ENCODE results near the gene CCT7.
A peak's percentile ranks its signal among the peaks of the same experiment; 100 is the strongest.

CCT7 gene

DNA sequence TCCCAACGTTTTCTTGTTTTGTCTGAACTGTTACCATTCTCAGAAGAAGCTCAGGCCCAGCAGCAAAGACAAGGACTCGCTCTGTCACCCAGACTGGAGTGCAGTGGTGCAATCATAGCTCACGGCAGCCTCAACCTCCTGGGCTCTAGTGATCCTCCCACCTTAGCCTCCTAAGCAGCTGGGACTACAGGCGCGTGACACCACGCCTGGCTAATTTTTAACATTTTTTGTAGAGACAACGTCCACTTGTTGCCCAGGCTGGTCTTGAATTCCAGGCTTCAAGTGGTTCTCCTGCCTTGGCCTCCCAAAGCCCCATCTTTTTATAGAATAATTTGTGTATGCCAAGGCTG, 22.0 kb upstream of the CCT7 start:
- TF ChIP-seq, protein P1, sequence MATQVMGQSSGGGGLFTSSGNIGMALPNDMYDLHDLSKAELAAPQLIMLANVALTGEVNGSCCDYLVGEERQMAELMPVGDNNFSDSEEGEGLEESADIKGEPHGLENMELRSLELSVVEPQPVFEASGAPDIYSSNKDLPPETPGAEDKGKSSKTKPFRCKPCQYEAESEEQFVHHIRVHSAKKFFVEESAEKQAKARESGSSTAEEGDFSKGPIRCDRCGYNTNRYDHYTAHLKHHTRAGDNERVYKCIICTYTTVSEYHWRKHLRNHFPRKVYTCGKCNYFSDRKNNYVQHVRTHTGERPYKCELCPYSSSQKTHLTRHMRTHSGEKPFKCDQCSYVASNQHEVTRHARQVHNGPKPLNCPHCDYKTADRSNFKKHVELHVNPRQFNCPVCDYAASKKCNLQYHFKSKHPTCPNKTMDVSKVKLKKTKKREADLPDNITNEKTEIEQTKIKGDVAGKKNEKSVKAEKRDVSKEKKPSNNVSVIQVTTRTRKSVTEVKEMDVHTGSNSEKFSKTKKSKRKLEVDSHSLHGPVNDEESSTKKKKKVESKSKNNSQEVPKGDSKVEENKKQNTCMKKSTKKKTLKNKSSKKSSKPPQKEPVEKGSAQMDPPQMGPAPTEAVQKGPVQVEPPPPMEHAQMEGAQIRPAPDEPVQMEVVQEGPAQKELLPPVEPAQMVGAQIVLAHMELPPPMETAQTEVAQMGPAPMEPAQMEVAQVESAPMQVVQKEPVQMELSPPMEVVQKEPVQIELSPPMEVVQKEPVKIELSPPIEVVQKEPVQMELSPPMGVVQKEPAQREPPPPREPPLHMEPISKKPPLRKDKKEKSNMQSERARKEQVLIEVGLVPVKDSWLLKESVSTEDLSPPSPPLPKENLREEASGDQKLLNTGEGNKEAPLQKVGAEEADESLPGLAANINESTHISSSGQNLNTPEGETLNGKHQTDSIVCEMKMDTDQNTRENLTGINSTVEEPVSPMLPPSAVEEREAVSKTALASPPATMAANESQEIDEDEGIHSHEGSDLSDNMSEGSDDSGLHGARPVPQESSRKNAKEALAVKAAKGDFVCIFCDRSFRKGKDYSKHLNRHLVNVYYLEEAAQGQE (IDR thresholded peaks at IDR 0.05; ENCODE audit: insufficient read depth in 1 of 2, low read depth in 2 of 2, low read length in 2 of 2) = no peak
- TF ChIP-seq FOXP2 (optimal IDR thresholded peaks at IDR 0.05; ENCODE audit: borderline replicate concordance, extremely low read depth, extremely low read length, insufficient read depth) (no peak), SIN3A (IDR thresholded peaks at IDR 0.05; ENCODE audit: borderline replicate concordance, insufficient read depth, low read length) (no peak), TAF1 (IDR thresholded peaks at IDR 0.05; ENCODE audit: borderline replicate concordance, insufficient read depth, low read length) (no peak)

DNA sequence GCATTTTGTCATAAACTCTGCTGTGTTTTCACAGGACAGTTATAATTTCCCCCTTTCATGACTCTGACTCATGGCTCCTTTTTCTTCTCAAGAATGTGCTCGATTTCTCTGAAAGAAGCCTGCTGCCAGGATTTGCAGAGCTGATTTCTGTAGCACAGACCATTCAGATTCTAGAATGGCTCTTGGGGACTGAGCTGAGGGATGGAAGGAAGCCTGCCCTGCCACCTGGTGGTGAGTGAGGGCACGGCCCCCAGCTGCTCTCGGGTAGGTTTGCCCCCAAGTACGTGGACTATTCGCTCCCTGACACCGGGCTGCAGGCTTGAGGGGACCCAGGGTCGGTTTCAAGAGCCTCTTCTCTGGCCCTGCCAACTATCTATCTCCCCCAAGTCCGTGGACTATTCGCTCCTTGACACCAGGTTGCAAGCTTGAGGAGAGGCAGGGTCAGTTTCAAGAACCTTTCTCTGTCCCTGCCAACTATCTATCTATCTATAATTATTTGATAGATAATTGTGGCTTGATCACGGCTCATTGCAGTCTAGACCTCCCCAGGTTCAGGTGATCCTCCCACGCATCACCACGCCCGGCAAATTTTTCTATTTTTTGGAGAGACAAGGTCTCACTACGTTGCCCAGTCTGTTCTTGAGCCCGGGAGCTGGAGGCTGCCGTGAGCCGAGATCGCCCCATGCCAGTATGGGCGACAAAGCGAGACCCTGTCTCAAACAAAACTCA, 21.5 kb upstream of the CCT7 start:
- TF ChIP-seq SIN3A (IDR thresholded peaks at IDR 0.05; ENCODE audit: borderline replicate concordance, insufficient read depth, low read length) (no peak), FOXP2 (optimal IDR thresholded peaks at IDR 0.05; ENCODE audit: borderline replicate concordance, extremely low read depth, extremely low read length, insufficient read depth) (peak; percentile 48)

DNA sequence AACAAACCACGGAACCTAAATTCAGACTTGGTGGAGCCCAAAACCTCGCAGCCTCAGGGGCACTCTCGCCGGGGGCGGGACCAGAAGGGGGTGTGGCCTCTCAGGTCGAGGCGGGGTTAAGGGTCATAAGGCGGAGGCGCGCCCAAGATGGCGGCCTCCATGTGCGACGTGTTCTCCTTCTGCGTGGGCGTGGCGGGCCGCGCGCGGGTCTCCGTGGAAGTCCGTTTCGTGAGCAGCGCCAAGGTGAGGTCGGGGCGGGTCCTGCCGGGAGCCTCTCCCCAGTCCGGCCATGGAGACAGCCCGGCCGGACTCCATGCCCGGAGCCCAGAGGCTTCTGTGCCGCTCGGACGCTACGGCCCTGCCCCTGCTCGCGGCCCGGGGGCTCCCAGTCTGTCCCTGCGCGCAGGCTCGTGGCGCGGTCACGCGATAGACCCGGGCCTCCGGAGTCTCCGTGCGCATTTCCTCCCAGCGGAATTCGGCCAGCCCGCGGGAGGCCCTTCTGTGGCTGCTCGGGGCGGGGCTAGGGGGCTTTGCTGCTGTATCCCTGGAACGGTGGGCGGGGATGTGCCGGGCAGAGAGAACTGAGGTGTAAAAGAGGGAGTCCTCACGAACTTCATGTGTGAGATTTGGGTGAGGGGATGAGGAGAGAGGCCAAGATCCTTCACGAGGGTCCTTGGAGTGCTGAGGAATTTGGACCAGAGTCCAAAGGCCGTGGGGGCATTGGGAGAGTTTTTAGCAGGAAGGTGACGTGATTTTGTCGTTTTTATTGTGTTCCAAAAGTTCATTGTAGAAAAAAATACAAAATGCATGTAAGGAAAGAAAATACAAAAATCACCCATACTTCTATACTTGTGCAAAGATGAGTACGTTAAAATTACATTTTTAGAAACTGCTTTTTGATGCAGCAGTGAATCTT, 19.7 kb upstream of the CCT7 start, which contains the start of gene SMYD5:
SMYD5 (plus strand) TSS at position 126 of the 916 bp plus-strand sequence; CDS start at position 148, 22 bp downstream.
- TF ChIP-seq SIN3A (IDR thresholded peaks at IDR 0.05; ENCODE audit: borderline replicate concordance, insufficient read depth, low read length) = peak; percentile 98; the same call in 1 of the 2 replicates
- peak; percentile 84 for TF ChIP-seq POLR2AphosphoS5 (IDR thresholded peaks at IDR 0.05; ENCODE audit: low read depth, low read length)
- TF ChIP-seq, protein P1 (IDR thresholded peaks at IDR 0.05; ENCODE audit: insufficient read depth in 1 of 2, low read depth in 2 of 2, low read length in 2 of 2) = no peak
- TF ChIP-seq FOXP2 (optimal IDR thresholded peaks at IDR 0.05; ENCODE audit: borderline replicate concordance, extremely low read depth, extremely low read length, insufficient read depth) = peak; percentile 12
- TF ChIP-seq TAF1 (IDR thresholded peaks at IDR 0.05; ENCODE audit: borderline replicate concordance, insufficient read depth, low read length) = 0 out of 2 replicates have a peak, but pooled peaks have one; percentile 18

DNA sequence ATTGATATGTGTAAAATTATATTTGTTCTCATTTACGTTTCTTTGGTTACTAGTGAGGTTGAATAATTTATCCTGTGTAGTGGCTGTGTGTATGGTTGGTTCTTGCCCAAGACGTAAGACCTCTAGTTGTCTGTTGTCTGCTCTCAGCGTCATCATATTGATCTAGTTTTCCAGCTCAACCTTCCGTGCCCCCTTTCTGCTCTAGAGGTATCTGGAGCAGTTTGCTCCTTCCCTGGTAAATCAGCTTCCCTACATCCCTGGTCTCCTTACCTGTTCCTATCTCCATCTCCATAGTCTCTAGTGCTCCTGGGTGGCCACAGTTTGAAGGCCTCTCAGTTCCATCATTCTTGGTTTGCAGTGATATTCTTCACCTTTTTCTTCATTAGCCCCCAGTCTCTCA, 18.9 kb upstream of the CCT7 start:
- TF ChIP-seq FOXP2 (optimal IDR thresholded peaks at IDR 0.05; ENCODE audit: borderline replicate concordance, extremely low read depth, extremely low read length, insufficient read depth) (no peak), POLR2AphosphoS5 (IDR thresholded peaks at IDR 0.05; ENCODE audit: low read depth, low read length) (no peak), SIN3A (IDR thresholded peaks at IDR 0.05; ENCODE audit: borderline replicate concordance, insufficient read depth, low read length) (no peak), TAF1 (IDR thresholded peaks at IDR 0.05; ENCODE audit: borderline replicate concordance, insufficient read depth, low read length) (no peak)
- TF ChIP-seq, protein P1 (IDR thresholded peaks at IDR 0.05; ENCODE audit: insufficient read depth in 1 of 2, low read depth in 2 of 2, low read length in 2 of 2) = no peak

DNA sequence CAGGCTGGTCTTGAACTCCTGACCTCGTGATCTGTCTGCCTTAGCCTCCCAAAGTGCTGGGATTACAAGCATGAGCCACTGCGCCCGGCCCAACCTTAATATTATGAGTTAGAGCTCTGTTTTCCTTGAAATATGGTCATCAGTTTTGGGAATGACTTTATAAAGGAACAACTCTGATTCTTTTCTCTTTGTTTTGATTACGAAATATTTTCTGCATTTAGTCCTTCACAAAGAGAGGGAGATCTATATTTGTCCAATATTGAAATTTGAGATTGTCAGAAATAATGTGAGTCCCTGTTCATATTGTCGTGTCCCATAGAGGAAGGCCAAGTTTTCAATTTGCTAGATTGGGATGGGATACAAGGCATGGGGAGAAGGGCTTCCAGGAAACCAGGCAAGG, 16.9 kb upstream of the CCT7 start:
- TF ChIP-seq POLR2AphosphoS5 (IDR thresholded peaks at IDR 0.05; ENCODE audit: low read depth, low read length) (no peak), FOXP2 (optimal IDR thresholded peaks at IDR 0.05; ENCODE audit: borderline replicate concordance, extremely low read depth, extremely low read length, insufficient read depth) (no peak), TAF1 (IDR thresholded peaks at IDR 0.05; ENCODE audit: borderline replicate concordance, insufficient read depth, low read length) (no peak)
